ENCODE data around the gene MSI2.

DNA sequence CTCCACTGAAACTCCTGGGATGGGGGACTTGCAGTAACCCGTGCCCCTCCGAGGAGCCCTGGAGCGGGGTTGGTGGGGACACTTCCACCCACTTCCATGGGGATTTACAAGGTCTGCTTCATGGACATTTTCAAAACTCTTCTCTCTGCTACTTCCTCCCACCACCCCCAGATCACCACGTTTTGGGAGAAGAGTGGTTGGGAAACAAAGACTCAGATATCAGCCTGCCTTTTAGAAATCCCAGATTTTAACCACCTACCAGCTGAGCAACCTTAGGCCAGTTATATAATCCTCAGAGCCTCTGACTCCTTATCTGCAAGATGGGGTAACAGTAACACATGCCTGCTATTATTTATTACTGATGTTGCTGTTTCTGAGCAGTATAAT lies 304.0 kb downstream of the MSI2 start:
- TF ChIP-seq CTCF (IDR thresholded peaks at IDR 0.05): no peak
- no peak for TF ChIP-seq POLR2A (IDR thresholded peaks at IDR 0.05)
